Omental fat pad (tissue), 4 donors: ENCODE measurements around the gene SERTAD2. TPM values are rescaled to one million over a fixed set of nuclear protein-coding genes. Genes with fewer than 3 reads are reported as not detected.

ENCODE experiments used
- ATAC-seq: fragments of 150-250 bp; one replicate; pipeline ENCODE4 v1.9.1; 2016; ENCODE audit warnings: mild to moderate bottlenecking, moderate library complexity; ENCODE audit not compliant: low FRiP score
- DNase-seq: peaks from one replicate; pipeline ENCODE4 v3.0.0-alpha.2; 2019; ENCODE audit warnings: low spot score
- total RNA-seq, 4 donors: library from RNA; depleted of rRNA; stranded (reverse); fragments of >200 nt; gene quantifications; one replicate each; pipeline ENCODE4 v1.1.0, GENCODE V29; 2016
- TF ChIP-seq, protein P1 (sequence below), 3 donors: fragments of 450-650 bp; IDR thresholded peaks; one replicate each; pipeline ENCODE4 v1.5.1; 2016 to 2017; ENCODE audit warnings: antibody characterized with exemption in 3 of 3, mild to moderate bottlenecking in 3 of 3, moderate library complexity in 2 of 3

SERTAD2 gene
- total RNA-seq, 4 donors from 2014 or later, result 13.1 to 42.2 (median 16.6) TPM

GRCh38 chr2:64627860-64628841, 25.6 kb downstream of the SERTAD2 start:
- TF ChIP-seq, protein P1, sequence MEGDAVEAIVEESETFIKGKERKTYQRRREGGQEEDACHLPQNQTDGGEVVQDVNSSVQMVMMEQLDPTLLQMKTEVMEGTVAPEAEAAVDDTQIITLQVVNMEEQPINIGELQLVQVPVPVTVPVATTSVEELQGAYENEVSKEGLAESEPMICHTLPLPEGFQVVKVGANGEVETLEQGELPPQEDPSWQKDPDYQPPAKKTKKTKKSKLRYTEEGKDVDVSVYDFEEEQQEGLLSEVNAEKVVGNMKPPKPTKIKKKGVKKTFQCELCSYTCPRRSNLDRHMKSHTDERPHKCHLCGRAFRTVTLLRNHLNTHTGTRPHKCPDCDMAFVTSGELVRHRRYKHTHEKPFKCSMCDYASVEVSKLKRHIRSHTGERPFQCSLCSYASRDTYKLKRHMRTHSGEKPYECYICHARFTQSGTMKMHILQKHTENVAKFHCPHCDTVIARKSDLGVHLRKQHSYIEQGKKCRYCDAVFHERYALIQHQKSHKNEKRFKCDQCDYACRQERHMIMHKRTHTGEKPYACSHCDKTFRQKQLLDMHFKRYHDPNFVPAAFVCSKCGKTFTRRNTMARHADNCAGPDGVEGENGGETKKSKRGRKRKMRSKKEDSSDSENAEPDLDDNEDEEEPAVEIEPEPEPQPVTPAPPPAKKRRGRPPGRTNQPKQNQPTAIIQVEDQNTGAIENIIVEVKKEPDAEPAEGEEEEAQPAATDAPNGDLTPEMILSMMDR (IDR thresholded peaks at IDR 0.05), result no peak
- ATAC-seq (no peak), DNase-seq (no peak)

GRCh38 chr2:64626963-64627760, 26.6 kb downstream of the SERTAD2 start:
- no peak for ATAC-seq
- DNase-seq, result no peak
- TF ChIP-seq, protein P1 (IDR thresholded peaks at IDR 0.05), result no peak

- ATAC-seq, result no peak
- TF ChIP-seq, protein P1 (IDR thresholded peaks at IDR 0.05), result no peak
- no peak for DNase-seq
Measured at GRCh38 chr2:64626146-64626809, 27.4 kb downstream of the SERTAD2 start.

DNA sequence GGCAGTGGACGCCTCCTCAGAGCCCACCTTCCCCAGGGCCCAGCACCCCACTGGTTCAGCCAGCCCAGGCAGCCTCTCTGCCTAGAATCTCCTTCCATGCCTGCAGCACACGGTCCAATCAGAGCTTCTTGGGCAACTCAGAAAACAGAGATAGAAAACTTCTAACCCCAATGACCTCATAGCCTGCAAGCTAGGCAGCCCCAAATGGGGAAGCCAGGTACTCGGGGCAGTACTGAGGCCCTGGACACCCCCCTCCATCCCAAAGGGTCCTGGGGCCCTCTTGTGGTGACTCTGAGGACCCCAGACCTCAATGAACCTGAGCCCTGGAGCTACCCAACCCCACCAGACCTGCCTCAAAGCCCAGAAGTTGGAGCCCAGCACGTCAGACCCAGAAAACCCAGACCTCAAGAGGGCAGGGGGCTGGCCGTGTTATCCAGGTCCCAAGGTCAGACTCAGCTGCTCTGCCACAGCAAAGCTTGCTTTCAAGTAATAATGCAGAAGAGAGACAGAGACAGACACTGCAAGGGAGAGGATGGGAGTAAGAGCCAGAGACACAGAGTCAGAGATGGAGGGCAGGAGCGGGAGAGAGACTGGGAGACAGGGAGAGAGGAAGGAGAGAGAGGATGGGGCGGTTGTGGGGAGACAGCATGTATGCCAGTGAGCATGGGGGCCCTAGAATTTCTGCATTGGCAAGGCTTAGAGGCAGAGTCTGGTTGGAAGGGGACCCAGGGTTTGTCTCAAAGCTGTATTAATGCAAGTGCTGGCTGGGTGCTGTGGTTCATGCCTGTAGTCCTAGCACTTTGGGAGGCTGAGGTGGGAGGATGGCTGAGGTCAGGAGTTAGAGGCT, 28.2 kb downstream of the SERTAD2 start:
- no peak for DNase-seq
- TF ChIP-seq, protein P1 (IDR thresholded peaks at IDR 0.05), result no peak
- no peak for ATAC-seq

DNA sequence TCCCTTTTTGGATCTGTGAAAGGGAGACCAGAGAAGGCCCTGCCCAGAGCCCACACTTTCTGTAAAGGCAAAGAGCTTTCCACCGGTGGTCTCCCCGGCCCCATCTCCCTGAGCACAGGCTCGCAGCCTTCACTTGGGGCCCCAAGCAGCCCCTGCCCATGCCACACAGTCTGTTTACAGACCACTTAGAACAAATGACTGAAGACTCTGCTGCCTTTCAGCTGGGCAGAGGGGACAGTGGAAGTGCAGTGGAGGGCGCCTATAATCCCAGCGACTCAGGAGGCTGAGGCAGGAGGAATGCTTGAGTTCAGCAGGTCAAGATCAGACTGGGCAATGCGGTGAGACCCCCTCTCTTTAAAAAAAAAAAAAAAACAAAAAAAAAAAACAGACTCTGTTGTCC, 28.9 kb downstream of the SERTAD2 start:
- ATAC-seq (no peak), DNase-seq (no peak)
- TF ChIP-seq, protein P1 (IDR thresholded peaks at IDR 0.05), result no peak

DNA sequence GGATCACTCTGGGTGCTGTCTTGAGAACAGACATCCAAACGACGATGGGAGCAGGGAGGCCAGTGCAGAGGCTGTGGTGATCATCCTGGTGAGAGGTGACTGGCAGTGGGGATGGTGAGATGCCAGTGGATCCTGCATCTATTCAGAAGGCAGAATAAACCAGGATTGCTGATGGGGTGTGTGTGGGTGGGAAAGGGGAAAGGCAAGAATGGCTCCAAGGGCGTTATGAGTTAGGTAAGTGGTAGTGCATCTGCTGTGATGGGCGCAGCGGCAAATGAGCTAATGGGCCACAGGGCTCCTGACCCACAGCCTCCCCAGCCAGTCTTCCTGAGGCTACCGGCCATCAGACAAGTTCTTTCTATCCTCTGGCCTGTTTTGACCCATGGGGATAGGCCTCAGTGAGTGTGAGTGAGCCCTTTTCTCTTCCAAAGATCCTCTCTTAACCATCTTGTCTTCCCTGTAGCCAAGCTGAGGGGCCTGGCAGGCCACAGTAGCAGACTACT, 29.6 kb downstream of the SERTAD2 start:
- no peak for DNase-seq
- TF ChIP-seq, protein P1 (IDR thresholded peaks at IDR 0.05), result no peak
- ATAC-seq, result no peak
